ENCODE measurements around the gene PASK.

Gene PASK

GRCh38 chr2:241068136-241068941, 80.9 kb downstream of the PASK start:
- DNase-seq (ENCODE audit: extremely low read depth in 1 of 2, low read depth in 1 of 2): no peak

GRCh38 chr2:241067501-241068135, 81.7 kb downstream of the PASK start:
- DNase-seq (ENCODE audit: extremely low read depth in 1 of 2, low read depth in 1 of 2): no peak

GRCh38 chr2:241066893-241067341, 82.4 kb downstream of the PASK start:
- no peak for DNase-seq (ENCODE audit: extremely low read depth in 1 of 2, low read depth in 1 of 2)

GRCh38 chr2:241066171-241066892, 82.9 kb downstream of the PASK start:
- no peak for DNase-seq (ENCODE audit: extremely low read depth in 1 of 2, low read depth in 1 of 2)

GRCh38 chr2:241065355-241065803, 83.9 kb downstream of the PASK start:
- DNase-seq (ENCODE audit: extremely low read depth in 1 of 2, low read depth in 1 of 2): no peak

GRCh38 chr2:241064802-241065354, 84.4 kb downstream of the PASK start:
- no peak for DNase-seq (ENCODE audit: extremely low read depth in 1 of 2, low read depth in 1 of 2)

GRCh38 chr2:241064008-241064801, 85.1 kb downstream of the PASK start:
- peak; percentile 14 to 24 for DNase-seq (ENCODE audit: extremely low read depth in 1 of 2, low read depth in 1 of 2)

- no peak for DNase-seq (ENCODE audit: extremely low read depth in 1 of 2, low read depth in 1 of 2)
Observed at GRCh38 chr2:241063587-241063986, 85.7 kb downstream of the PASK start.

GRCh38 chr2:241063093-241063551, 86.2 kb downstream of the PASK start:
- DNase-seq (ENCODE audit: extremely low read depth in 1 of 2, low read depth in 1 of 2): no peak

- no peak for DNase-seq (ENCODE audit: extremely low read depth in 1 of 2, low read depth in 1 of 2)
Observed at GRCh38 chr2:241062389-241063092, 86.7 kb downstream of the PASK start.

GRCh38 chr2:241061275-241061674, 88.0 kb downstream of the PASK start:
- DNase-seq (ENCODE audit: extremely low read depth in 1 of 2, low read depth in 1 of 2): no peak

Data from activated CD8-positive, alpha-beta memory T cell treated with anti-CD3 and anti-CD28 coated beads for 1 hour (primary cell).